ENCODE results near the gene NTN5.

DNA sequence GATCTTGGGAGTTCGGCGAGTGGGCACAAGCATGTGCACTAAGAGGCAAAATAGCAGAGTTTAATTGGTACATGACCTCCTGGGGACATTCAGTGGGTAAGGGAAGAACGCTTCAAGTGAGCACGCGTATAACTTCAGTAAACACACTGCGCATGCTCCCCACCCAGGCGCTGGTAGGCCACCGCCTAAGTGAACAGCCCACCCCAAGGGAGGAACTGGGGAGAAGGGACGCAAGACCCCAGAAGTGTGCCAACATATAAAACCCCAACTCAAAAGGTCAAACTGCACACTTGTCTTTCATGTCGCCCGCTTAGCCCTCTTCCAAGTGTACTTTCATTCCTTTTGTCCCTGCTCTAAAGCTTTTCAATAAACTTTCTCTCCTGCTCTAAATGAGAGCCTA, 10.5 kb upstream of the NTN5 start:
- TF ChIP-seq CTCF (IDR thresholded peaks at IDR 0.05): no peak
- TF ChIP-seq POLR2A (IDR thresholded peaks at IDR 0.05): no peak
